LNCAP (cell line): ENCODE results near the gene FBH1.

Experiments
- CTCF ChIP-seq: fragments of 450-650 bp; IDR thresholded peaks from 2 replicates; pipeline ENCODE4 v1.5.1; 2017; ENCODE audit warnings: mild to moderate bottlenecking

Gene FBH1

GRCh38 chr10:5929442-5929841 lies 39.4 kb downstream of the FBH1 start:
- TF ChIP-seq CTCF: no peak

GRCh38 chr10:5930272-5930671 lies 40.2 kb downstream of the FBH1 start:
- no peak for TF ChIP-seq CTCF

GRCh38 chr10:5932345-5932744 lies 42.3 kb downstream of the FBH1 start:
- TF ChIP-seq CTCF: no peak

GRCh38 chr10:5933909-5934546 lies 44.0 kb downstream of the FBH1 start:
- TF ChIP-seq CTCF: no peak

GRCh38 chr10:5935628-5936027 lies 45.6 kb downstream of the FBH1 start:
- TF ChIP-seq CTCF: no peak

- TF ChIP-seq CTCF: no peak
These were observed 47.0 kb downstream of the FBH1 start for GRCh38 chr10:5937016-5937415.

GRCh38 chr10:5938291-5938690 lies 48.2 kb downstream of the FBH1 start:
- no peak for TF ChIP-seq CTCF

GRCh38 chr10:5940807-5941218 lies 50.8 kb downstream of the FBH1 start:
- TF ChIP-seq CTCF: no peak
